ENCODE results near the gene EPHB2. TPM values are rescaled to one million over a fixed set of nuclear protein-coding genes. Genes with fewer than 3 reads are reported as not detected.

EPHB2 gene
- total and polyA plus RNA-seq, 7 experiments from 2014 or later, result 0.27 to 2.2 (median 0.49) TPM; not detected in 3

DNA sequence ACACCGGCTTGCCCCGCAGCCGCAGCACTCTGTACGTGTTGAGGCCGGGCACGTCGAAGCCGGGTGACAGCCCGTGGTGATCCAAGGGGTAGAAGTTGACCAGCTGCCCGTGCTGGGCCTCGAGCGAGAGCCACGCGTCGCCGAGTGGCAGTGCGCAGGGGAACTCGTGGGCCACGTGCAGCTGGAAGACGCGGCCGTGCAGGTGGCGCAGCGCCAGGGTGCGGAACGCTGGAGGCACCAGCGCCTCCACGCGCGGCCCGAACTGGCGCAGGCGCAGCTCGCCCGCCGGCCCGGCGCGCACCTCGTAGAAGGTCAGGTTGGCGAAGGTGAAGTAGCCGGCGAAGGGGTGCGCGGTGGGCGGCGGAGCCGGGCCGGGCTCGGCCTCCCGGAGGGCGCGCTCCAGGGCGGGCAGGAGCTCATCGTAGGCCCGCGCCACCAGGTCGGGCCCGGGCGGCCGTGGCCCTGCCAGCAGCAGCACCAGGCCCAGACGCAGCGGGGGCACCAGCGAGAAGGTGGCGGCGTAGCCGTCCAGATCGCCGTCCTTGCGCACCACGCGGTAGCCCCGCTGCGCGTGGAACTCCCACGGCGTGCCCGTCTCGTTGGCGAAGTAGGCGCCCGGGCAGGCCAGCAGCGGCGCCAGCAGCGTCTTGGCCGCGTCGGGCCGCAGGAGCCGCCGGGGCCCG, 242.6 kb downstream of the EPHB2 start:
- H3K4me3 Mint-ChIP-seq, result no peak overlapping the region
- H3K4me1 Mint-ChIP-seq, result peaks cover 0 to 3% (median 0%) of the 10 kb centered on the region in 7 donors
- Histone ChIP-seq H3K27me3 (ENCODE audit: control insufficient read depth in 2 of 2, insufficient read depth in 2 of 2, low read length in 2 of 2) (no peaks in the 10 kb centered on the region), H3K27ac (ENCODE audit: low read depth, low read length) (no peak overlapping the region), H3K36me3 (ENCODE audit: control insufficient read depth in 2 of 3, insufficient read depth in 3 of 3, low read length in 3 of 3) (no peaks in the 10 kb centered on the region), H3K9me3 (ENCODE audit: control insufficient read depth in 2 of 3, low read length in 3 of 3) (no peaks in the 10 kb centered on the region), H3K4me3 (ENCODE audit: low read length) (no peak overlapping the region), H3K4me1 (ENCODE audit: control insufficient read depth in 2 of 2, insufficient read depth in 2 of 2, low read length in 2 of 2) (no peaks in the 10 kb centered on the region)
- H3K9me3 Mint-ChIP-seq, result peaks cover 0 to 5% (median 0%) of the 10 kb centered on the region in 11 donors
- POLR2A ChIA-PET, result no interaction called here
- CTCF ChIA-PET, result no interaction called here
- intact Hi-C loops (cut with micrococcal nuclease), result no loop called here
- ATAC-seq (no peak), DNase-seq (no peak)
- no peak overlapping the region for H3K27ac Mint-ChIP-seq
- peaks cover 34 to 56% (median 42%) of the 10 kb centered on the region in 5 donors for H3K27me3 Mint-ChIP-seq
- H3K36me3 Mint-ChIP-seq, result no peaks in the 10 kb centered on the region

DNA sequence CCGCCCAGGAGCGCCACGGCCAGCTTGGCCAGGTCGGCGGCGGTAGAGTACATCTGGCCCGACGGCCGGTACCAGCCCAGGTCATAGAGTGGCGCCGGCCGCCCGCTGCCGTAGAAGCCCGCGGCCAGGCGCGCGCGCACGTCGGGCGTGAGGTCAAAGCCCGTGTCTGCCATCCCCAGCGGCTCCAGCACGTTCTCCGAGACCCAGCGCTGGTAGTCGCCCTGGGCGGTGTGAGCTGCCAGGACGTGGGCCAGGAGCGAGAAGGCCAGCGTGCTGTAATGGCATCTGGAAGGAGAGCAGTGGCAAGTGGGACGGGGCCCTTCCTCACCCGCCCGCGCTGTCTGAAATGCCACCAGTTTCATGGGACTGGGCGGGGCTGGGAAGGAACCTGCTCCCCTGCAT, 243.1 kb downstream of the EPHB2 start:
- Mint-ChIP-seq H3K4me3 (no peak overlapping the region), H3K27me3 (peaks cover 34 to 50% (median 39%) of the 10 kb centered on the region in 5 donors), H3K27ac (no peak overlapping the region), H3K4me1 (peaks cover 0 to 3% (median 0%) of the 10 kb centered on the region in 7 donors), H3K36me3 (no peaks in the 10 kb centered on the region), H3K9me3 (peaks cover 0 to 5% (median 0%) of the 10 kb centered on the region in 11 donors)
- H3K36me3 ChIP-seq (ENCODE audit: control insufficient read depth in 2 of 3, insufficient read depth in 3 of 3, low read length in 3 of 3), result no peaks in the 10 kb centered on the region
- CTCF ChIA-PET, result no interaction called here
- H3K9me3 ChIP-seq (ENCODE audit: control insufficient read depth in 2 of 3, low read length in 3 of 3), result no peaks in the 10 kb centered on the region
- H3K4me3 ChIP-seq (ENCODE audit: low read length), result no peak overlapping the region
- H3K27ac ChIP-seq (ENCODE audit: low read depth, low read length), result no peak overlapping the region
- no peaks in the 10 kb centered on the region for H3K4me1 ChIP-seq (ENCODE audit: control insufficient read depth in 2 of 2, insufficient read depth in 2 of 2, low read length in 2 of 2)
- no peak for ATAC-seq
- no peaks in the 10 kb centered on the region for H3K27me3 ChIP-seq (ENCODE audit: control insufficient read depth in 2 of 2, insufficient read depth in 2 of 2, low read length in 2 of 2)
- POLR2A ChIA-PET, result no interaction called here
- intact Hi-C loops (cut with micrococcal nuclease), result no loop called here
- no peak for DNase-seq

DNA sequence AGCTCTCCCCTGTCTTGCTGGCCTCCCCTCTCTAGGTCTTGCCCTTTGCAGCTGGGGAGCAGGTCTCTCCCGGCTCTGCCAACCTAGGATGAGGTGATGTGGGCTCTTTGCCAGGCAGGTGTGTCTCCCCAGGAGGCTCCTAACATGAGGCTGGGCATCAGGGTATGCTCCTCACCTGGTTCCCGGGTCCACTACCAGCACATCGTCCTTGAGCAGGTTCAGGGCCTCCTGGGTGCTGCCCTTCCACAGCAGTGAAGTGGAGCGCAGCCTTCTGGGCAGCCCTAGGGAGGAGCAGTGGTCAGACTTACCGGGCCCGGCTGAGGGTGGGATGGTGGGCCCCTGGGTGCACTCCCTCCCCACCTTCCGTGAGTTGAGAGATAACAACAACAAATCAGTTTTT, 244.5 kb downstream of the EPHB2 start:
- ChIA-PET POLR2A (no interaction called here), CTCF (no interaction called here)
- Mint-ChIP-seq H3K36me3 (no peaks in the 10 kb centered on the region), H3K9me3 (peaks cover 0 to 5% (median 0%) of the 10 kb centered on the region in 11 donors), H3K27me3 (peaks cover 28 to 41% (median 34%) of the 10 kb centered on the region in 5 donors), H3K4me3 (no peak overlapping the region), H3K4me1 (peaks cover 0 to 3% (median 0%) of the 10 kb centered on the region in 7 donors), H3K27ac (no peak overlapping the region)
- DNase-seq, result no peak
- intact Hi-C loops (cut with micrococcal nuclease), result no loop called here
- Histone ChIP-seq H3K4me1 (ENCODE audit: control insufficient read depth in 2 of 2, insufficient read depth in 2 of 2, low read length in 2 of 2) (no peaks in the 10 kb centered on the region), H3K27me3 (ENCODE audit: control insufficient read depth in 2 of 2, insufficient read depth in 2 of 2, low read length in 2 of 2) (no peaks in the 10 kb centered on the region), H3K36me3 (ENCODE audit: control insufficient read depth in 2 of 3, insufficient read depth in 3 of 3, low read length in 3 of 3) (no peaks in the 10 kb centered on the region), H3K9me3 (ENCODE audit: control insufficient read depth in 2 of 3, low read length in 3 of 3) (no peaks in the 10 kb centered on the region), H3K27ac (ENCODE audit: low read depth, low read length) (no peak overlapping the region), H3K4me3 (ENCODE audit: low read length) (no peak overlapping the region)
- ATAC-seq, result no peak

DNA sequence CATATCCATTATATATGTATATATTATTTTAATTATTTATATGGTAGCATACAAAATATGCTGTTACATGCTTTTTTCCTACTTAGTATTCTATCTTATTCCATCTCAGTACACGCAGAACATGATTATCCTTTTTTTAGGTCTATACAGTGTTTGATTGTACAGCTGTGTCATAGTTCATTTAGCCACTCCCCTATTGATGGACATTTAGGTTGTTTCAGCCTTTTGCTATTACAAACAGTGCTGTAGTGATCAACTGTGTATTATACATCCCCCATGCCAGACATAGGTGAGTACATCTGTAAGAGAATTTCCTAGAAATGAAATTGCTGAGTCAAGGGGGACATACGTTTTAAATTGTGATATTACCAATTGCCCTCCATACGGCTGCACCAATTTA, 246.4 kb downstream of the EPHB2 start:
- Mint-ChIP-seq H3K4me3 (no peak overlapping the region), H3K27me3 (peaks cover 9 to 26% (median 20%) of the 10 kb centered on the region in 5 donors), H3K27ac (peak overlapping the region in 1 of 9 donors; percentile 25), H3K4me1 (peaks cover 0 to 3% (median 0%) of the 10 kb centered on the region in 7 donors), H3K9me3 (no peaks in the 10 kb centered on the region), H3K36me3 (no peaks in the 10 kb centered on the region)
- no peak for ATAC-seq
- Histone ChIP-seq H3K4me1 (ENCODE audit: control insufficient read depth in 2 of 2, insufficient read depth in 2 of 2, low read length in 2 of 2) (no peaks in the 10 kb centered on the region), H3K4me3 (ENCODE audit: low read length) (no peak overlapping the region), H3K36me3 (ENCODE audit: control insufficient read depth in 2 of 3, insufficient read depth in 3 of 3, low read length in 3 of 3) (no peaks in the 10 kb centered on the region), H3K27me3 (ENCODE audit: control insufficient read depth in 2 of 2, insufficient read depth in 2 of 2, low read length in 2 of 2) (no peaks in the 10 kb centered on the region), H3K27ac (ENCODE audit: low read depth, low read length) (no peak overlapping the region), H3K9me3 (ENCODE audit: control insufficient read depth in 2 of 3, low read length in 3 of 3) (no peaks in the 10 kb centered on the region)
- ChIA-PET POLR2A (no interaction called here), CTCF (no interaction called here)
- DNase-seq, result no peak
- intact Hi-C loops (cut with micrococcal nuclease), result no loop called here

DNA sequence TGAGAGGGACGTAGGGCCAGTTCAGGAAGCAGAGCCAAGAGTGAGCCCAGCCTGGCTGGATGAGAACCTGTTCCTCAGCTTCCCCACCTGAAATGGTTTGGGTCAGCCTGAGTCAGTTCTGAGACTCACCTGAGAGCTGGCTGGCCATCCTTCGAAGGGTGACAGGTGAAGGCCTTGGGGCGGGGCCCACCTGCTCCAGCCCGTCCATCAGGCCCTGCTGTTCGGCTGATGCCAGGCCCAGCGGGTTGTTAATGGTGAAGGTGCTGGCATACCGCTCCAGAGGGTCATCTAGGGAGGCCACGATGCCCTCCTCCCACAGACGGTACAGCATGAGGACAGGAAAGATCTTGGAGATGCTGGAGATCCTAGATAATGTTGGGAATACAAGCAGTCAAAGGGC, 247.9 kb downstream of the EPHB2 start:
- H3K36me3 ChIP-seq (ENCODE audit: control insufficient read depth in 2 of 3, insufficient read depth in 3 of 3, low read length in 3 of 3), result no peaks in the 10 kb centered on the region
- ChIA-PET POLR2A (no interaction called here), CTCF (no interaction called here)
- H3K27me3 ChIP-seq (ENCODE audit: control insufficient read depth in 2 of 2, insufficient read depth in 2 of 2, low read length in 2 of 2), result no peaks in the 10 kb centered on the region
- no peaks in the 10 kb centered on the region for H3K9me3 ChIP-seq (ENCODE audit: control insufficient read depth in 2 of 3, low read length in 3 of 3)
- Mint-ChIP-seq H3K4me1 (peaks cover 0 to 3% (median 0%) of the 10 kb centered on the region in 7 donors), H3K4me3 (no peak overlapping the region), H3K27me3 (peaks cover 7 to 23% (median 18%) of the 10 kb centered on the region in 5 donors), H3K9me3 (no peaks in the 10 kb centered on the region), H3K36me3 (no peaks in the 10 kb centered on the region), H3K27ac (no peak overlapping the region)
- H3K4me3 ChIP-seq (ENCODE audit: low read length), result no peak overlapping the region
- no peaks in the 10 kb centered on the region for H3K4me1 ChIP-seq (ENCODE audit: control insufficient read depth in 2 of 2, insufficient read depth in 2 of 2, low read length in 2 of 2)
- no peak overlapping the region for H3K27ac ChIP-seq (ENCODE audit: low read depth, low read length)
- ATAC-seq (no peak), DNase-seq (no peak)
- intact Hi-C loops (cut with micrococcal nuclease), result no loop called here

DNA sequence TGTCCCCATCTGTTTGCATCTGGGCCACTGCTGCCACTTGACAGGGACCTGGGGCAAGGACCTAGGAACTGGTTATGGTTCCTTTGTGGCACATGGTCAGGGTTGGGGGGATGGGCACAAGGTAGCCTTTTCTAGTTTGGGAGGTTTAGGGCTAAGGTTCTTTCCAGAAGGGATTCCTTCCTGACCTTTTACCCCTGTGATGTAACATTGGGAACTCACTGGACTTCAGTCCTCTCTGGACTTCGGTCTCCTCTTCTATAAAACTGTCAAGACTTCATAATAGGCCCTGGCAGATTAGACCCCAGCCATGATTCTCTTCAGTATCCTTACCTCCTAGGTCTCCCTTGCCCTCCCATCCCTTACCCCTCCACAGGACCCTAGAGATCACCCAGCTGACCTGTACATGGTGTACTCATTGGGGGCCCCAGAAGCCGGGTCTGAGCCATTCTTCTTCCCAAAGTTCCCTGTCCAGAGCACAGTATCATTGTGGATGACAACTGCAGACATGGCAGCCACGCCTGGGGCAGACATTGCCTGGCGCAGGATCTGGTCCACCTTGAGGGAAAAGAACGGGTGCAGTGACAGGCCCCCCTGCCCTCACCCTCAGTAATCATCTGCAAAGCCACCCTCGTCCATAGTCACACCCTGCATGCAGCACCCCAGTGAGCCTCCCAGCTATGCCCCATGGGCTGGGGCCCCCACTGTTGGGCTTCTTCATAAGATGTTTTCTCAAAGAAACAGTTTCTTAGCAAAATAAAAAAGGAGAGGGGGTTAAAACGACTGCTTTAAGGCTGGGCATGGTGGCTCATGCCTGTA, 249.1 kb downstream of the EPHB2 start:
- ChIA-PET POLR2A (no interaction called here), CTCF (no interaction called here)
- Histone ChIP-seq H3K4me3 (ENCODE audit: low read length) (no peak overlapping the region), H3K9me3 (ENCODE audit: control insufficient read depth in 2 of 3, low read length in 3 of 3) (no peaks in the 10 kb centered on the region), H3K27ac (ENCODE audit: low read depth, low read length) (no peak overlapping the region), H3K4me1 (ENCODE audit: control insufficient read depth in 2 of 2, insufficient read depth in 2 of 2, low read length in 2 of 2) (no peaks in the 10 kb centered on the region), H3K36me3 (ENCODE audit: control insufficient read depth in 2 of 3, insufficient read depth in 3 of 3, low read length in 3 of 3) (no peaks in the 10 kb centered on the region), H3K27me3 (ENCODE audit: control insufficient read depth in 2 of 2, insufficient read depth in 2 of 2, low read length in 2 of 2) (no peaks in the 10 kb centered on the region)
- H3K36me3 Mint-ChIP-seq, result no peaks in the 10 kb centered on the region
- intact Hi-C loops (cut with micrococcal nuclease), result loop anchor here in 1 of 2 donors (10.0 kb wide), 1 partner anchor 255 kb away; no protein-coding TSS in a partner anchor
- peaks cover 0 to 14% (median 8%) of the 10 kb centered on the region in 5 donors for H3K27me3 Mint-ChIP-seq
- no peak overlapping the region for H3K4me3 Mint-ChIP-seq
- H3K27ac Mint-ChIP-seq, result no peak overlapping the region
- DNase-seq (no peak), ATAC-seq (no peak)
- peaks cover 0 to 3% (median 0%) of the 10 kb centered on the region in 7 donors for H3K4me1 Mint-ChIP-seq
- H3K9me3 Mint-ChIP-seq, result no peaks in the 10 kb centered on the region

Measured in naive thymus-derived CD4-positive, alpha-beta T cell (primary cell).